ENCODE results near the gene C4orf50.

C4orf50 gene

GRCh38 chr4:5918331-5918985 lies 99.8 kb downstream of the C4orf50 start:
- Histone ChIP-seq H3K4me1 (peaks cover 0 to 61% (median 50%) of the 10 kb centered on the region in 10 experiments; a peak in 17 of 20 replicates), H3K9ac (no peak overlapping the region), H3K9me3 (replicated peaks in 1 of 11) (no peaks in the 10 kb centered on the region), H3K36me3 (no peaks in the 10 kb centered on the region), H3K4me2 (peak overlapping the region in 8 of 11 experiments; percentile 51 to 80 (median 72); a peak in 17 of 22 replicates), H3K4me3 (no peak overlapping the region), H3K27me3 (0 out of 22 replicates have a peak, but pooled peaks cover 0 to 6% (median 0%) of the 10 kb centered on the region in 11 experiments), H4K20me1 (peaks cover 0 to 14% (median 0%) of the 10 kb centered on the region in 11 experiments; a peak in 5 of 22 replicates), H3K27ac (no peak overlapping the region)
- no peak for TF ChIP-seq Cebpa-rat (IDR thresholded peaks at IDR 0.05)

DNA sequence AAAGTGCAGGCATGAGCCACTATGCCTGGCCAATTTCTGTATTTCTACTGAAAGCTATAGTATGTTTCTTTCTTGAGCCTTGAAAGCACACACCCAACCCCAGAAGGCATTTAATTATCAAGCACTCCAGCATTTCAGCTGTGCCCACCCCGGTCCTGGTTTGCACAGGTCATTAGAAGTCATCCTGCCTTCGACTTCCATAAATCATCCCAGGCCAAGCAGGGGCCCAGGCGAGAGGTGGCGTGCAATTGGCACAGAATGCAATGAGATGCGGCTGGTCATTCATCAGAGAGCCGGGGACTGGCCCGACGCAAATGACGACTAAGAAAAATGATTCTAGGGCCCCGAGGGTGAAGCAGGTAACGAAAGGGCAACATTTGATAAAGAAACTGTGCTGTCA lies 100.6 kb downstream of the C4orf50 start:
- Histone ChIP-seq H3K36me3 (no peaks in the 10 kb centered on the region), H3K27me3 (0 out of 22 replicates have a peak, but pooled peaks cover 0 to 6% (median 0%) of the 10 kb centered on the region in 11 experiments), H4K20me1 (peaks cover 0 to 14% (median 0%) of the 10 kb centered on the region in 11 experiments; a peak in 5 of 22 replicates), H3K9ac (no peak overlapping the region), H3K4me3 (no peak overlapping the region), H3K4me1 (peaks cover 0 to 61% (median 50%) of the 10 kb centered on the region in 10 experiments; a peak in 17 of 20 replicates), H3K9me3 (replicated peaks in 1 of 11) (peaks cover under 1 to 6% (median 4%) of the 10 kb centered on the region in 11 experiments; a peak in 17 of 22 replicates), H3K4me2 (peak overlapping the region in 4 of 11 experiments; percentile 10 to 80 (median 64); a peak in 7 of 22 replicates), H3K27ac (no peak overlapping the region)
- no peak for TF ChIP-seq Cebpa-rat (IDR thresholded peaks at IDR 0.05)

DNA sequence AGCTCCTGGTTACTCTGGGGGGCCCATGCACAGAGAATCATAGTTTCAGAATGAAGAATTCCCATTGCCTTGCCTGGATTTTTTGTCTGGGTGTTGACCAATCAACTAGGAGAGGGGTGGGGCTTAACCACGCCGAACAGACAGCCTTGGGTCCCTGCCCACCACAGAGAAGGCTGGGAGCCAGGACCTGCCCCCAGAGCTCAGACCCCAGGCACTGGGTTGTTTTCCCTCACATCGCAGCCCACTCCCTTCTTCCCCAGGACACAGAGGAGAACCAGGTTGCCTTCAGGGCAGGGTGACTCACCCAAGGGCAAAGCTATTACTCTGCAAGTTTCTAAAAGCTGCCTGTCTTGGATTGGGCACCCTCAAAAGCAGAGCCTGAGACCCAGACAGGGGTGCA lies 102.0 kb downstream of the C4orf50 start:
- Histone ChIP-seq H3K4me2 (peak overlapping the region in 5 of 11 experiments; percentile 10 to 80 (median 48); a peak in 7 of 22 replicates), H4K20me1 (peaks cover 0 to 10% (median 0%) of the 10 kb centered on the region in 11 experiments; a peak in 3 of 22 replicates), H3K36me3 (no peaks in the 10 kb centered on the region), H3K9ac (no peak overlapping the region), H3K4me1 (peaks cover 0 to 52% (median 40%) of the 10 kb centered on the region in 10 experiments; a peak in 16 of 20 replicates), H3K27ac (no peak overlapping the region), H3K4me3 (no peak overlapping the region), H3K9me3 (replicated peaks in 1 of 11) (peaks cover 9 to 20% (median 15%) of the 10 kb centered on the region in 11 experiments; a peak in 19 of 22 replicates), H3K27me3 (0 out of 22 replicates have a peak, but pooled peaks cover 0 to 6% (median 0%) of the 10 kb centered on the region in 11 experiments)
- no peak for TF ChIP-seq Cebpa-rat (IDR thresholded peaks at IDR 0.05)

DNA sequence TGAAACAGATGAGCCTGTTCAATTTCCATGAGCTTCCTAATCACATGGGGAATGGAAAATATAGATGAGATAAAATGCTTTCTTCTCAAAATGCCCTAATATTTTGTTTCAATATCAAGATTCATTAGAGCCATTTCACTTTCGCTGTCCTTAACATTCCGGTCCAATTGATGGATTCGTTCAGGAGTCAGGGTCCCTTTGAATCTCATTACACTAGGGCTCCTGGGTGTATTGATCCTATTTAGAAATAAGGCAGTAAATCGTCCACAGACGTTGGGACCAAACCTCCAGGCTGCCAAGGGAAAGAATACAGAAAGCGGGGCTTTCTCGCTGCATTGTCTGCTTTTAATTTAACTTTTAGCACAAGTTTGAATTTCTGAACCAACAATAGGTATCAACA lies 104.8 kb downstream of the C4orf50 start:
- no peaks in the 10 kb centered on the region for H3K27me3 ChIP-seq
- TF ChIP-seq Cebpa-rat (IDR thresholded peaks at IDR 0.05), result no peak
- H3K36me3 ChIP-seq, result no peaks in the 10 kb centered on the region
- peaks cover 0 to 24% (median 14%) of the 10 kb centered on the region in 10 experiments; a peak in 12 of 20 replicates for H3K4me1 ChIP-seq
- H3K9me3 ChIP-seq (replicated peaks in 1 of 11), result peaks cover 13 to 40% (median 28%) of the 10 kb centered on the region in 11 experiments; a peak in 21 of 22 replicates
- no peak overlapping the region for H3K27ac ChIP-seq
- H3K9ac ChIP-seq, result no peak overlapping the region
- H3K4me2 ChIP-seq, result no peak overlapping the region
- H4K20me1 ChIP-seq, result 0 out of 22 replicates have a peak, but pooled peaks cover 0 to under 1% (median 0%) of the 10 kb centered on the region in 11 experiments
- H3K4me3 ChIP-seq, result no peak overlapping the region

- H3K4me2 ChIP-seq, result no peak overlapping the region
- no peak overlapping the region for H3K4me3 ChIP-seq
- TF ChIP-seq Cebpa-rat (IDR thresholded peaks at IDR 0.05), result no peak
- H3K27ac ChIP-seq, result no peak overlapping the region
- H4K20me1 ChIP-seq, result no peaks in the 10 kb centered on the region
- H3K9me3 ChIP-seq (replicated peaks in 1 of 11), result peaks cover 19 to 49% (median 33%) of the 10 kb centered on the region in 11 experiments
- no peaks in the 10 kb centered on the region for H3K27me3 ChIP-seq
- H3K4me1 ChIP-seq, result peaks cover 0 to 16% (median 11%) of the 10 kb centered on the region in 10 experiments; a peak in 8 of 20 replicates
- no peaks in the 10 kb centered on the region for H3K36me3 ChIP-seq
- no peak overlapping the region for H3K9ac ChIP-seq
Measured at GRCh38 chr4:5912614-5913019, 105.6 kb downstream of the C4orf50 start.

DNA sequence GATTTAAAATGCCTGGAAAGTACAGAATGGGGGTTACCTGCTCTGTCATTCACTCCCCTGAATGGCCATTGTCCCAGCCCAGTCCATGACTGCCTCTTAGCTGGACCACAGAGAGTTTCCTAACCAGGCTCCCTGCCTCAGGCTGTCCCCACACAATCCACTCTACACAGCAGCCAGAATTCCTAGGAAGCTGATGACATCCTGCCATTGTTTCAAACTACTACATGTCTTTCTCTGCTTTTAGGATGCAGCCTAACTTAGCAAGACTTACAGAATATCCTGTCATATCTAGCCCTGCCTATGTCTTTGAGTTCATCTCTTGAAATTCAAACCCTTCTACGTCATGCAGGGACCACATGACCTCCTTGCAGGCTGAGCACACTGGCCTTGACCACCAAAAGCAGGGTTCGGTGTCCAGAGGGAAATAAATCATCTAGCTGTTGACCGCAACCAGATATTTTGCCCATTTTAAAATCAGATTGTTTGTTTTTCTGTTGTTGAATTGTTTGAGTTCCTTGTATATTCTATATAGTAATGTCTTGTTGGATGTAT lies 109.3 kb downstream of the C4orf50 start:
- no peak for TF ChIP-seq Cebpa-rat (IDR thresholded peaks at IDR 0.05)
- H3K4me2 ChIP-seq, result no peak overlapping the region
- no peak overlapping the region for H3K27ac ChIP-seq

GRCh38 chr4:5906191-5906590 lies 112.0 kb downstream of the C4orf50 start:
- H3K27me3 ChIP-seq, result no peaks in the 10 kb centered on the region
- no peak overlapping the region for H3K9ac ChIP-seq
- H3K4me1 ChIP-seq, result peaks cover 6 to 27% (median 13%) of the 10 kb centered on the region in 10 experiments; a peak in 19 of 20 replicates
- no peak overlapping the region for H3K4me3 ChIP-seq
- no peak for TF ChIP-seq Cebpa-rat (IDR thresholded peaks at IDR 0.05)
- H3K9me3 ChIP-seq (replicated peaks in 1 of 11), result peaks cover 16 to 36% (median 23%) of the 10 kb centered on the region in 11 experiments; a peak in 20 of 22 replicates
- no peaks in the 10 kb centered on the region for H4K20me1 ChIP-seq
- H3K36me3 ChIP-seq, result no peaks in the 10 kb centered on the region
- H3K4me2 ChIP-seq, result peak overlapping the region in 4 of 11 experiments; percentile 0 to 36 (median 16); a peak in 3 of 22 replicates
- no peak overlapping the region for H3K27ac ChIP-seq

More for the DNA sequence above, 109.3 kb downstream of the C4orf50 start:
- Histone ChIP-seq H3K4me3 (no peak overlapping the region), H3K9me3 (replicated peaks in 1 of 11) (peaks cover 26 to 56% (median 38%) of the 10 kb centered on the region in 11 experiments), H3K4me1 (peaks cover 0 to 9% (median 0%) of the 10 kb centered on the region in 10 experiments; a peak in 3 of 20 replicates), H3K36me3 (no peaks in the 10 kb centered on the region), H3K9ac (no peak overlapping the region), H3K27me3 (no peaks in the 10 kb centered on the region), H4K20me1 (no peaks in the 10 kb centered on the region)

GRCh38 chr4:5905714-5906113 lies 112.5 kb downstream of the C4orf50 start:
- Histone ChIP-seq H3K27ac (no peak overlapping the region), H4K20me1 (no peaks in the 10 kb centered on the region), H3K4me3 (no peak overlapping the region)

More at GRCh38 chr4:5905714-5906113, 112.5 kb downstream of the C4orf50 start:
- TF ChIP-seq Cebpa-rat (IDR thresholded peaks at IDR 0.05), result no peak
- Histone ChIP-seq H3K36me3 (no peaks in the 10 kb centered on the region), H3K4me1 (peaks cover 6 to 32% (median 18%) of the 10 kb centered on the region in 10 experiments; a peak in 19 of 20 replicates), H3K9ac (no peak overlapping the region), H3K9me3 (replicated peaks in 1 of 11) (peaks cover 15 to 33% (median 21%) of the 10 kb centered on the region in 11 experiments; a peak in 20 of 22 replicates), H3K4me2 (peak overlapping the region in 4 of 11 experiments; percentile 0 to 36 (median 16); a peak in 2 of 22 replicates), H3K27me3 (no peaks in the 10 kb centered on the region)

Measured in BLaER1 treated with 17β-estradiol and CSF1 and Interleukin-3, amounts not matched to agents 10 nM and 100 nM (cell line).